ENCODE measurements around the gene FBP2.

DNA sequence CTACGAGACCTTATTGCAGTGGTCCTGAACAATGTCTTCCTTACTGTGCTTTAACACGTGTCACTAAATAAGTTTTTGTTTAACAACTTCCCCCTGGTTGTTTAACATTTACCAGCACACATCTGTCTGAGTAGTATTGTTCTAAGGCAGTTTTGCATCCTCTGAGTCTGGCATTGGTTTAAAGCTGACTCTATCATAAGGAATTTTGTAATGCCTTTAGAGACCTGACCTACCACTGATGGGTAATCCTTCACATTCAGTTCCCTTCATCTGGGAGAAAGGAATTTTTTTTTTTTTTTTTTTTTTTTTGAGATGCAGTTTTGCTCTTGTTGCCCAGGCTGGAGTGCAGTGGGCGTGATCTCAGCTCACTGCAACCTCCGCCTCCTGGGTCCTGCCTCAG lies 58.7 kb downstream of the FBP2 start:
- TF ChIP-seq, protein P1, sequence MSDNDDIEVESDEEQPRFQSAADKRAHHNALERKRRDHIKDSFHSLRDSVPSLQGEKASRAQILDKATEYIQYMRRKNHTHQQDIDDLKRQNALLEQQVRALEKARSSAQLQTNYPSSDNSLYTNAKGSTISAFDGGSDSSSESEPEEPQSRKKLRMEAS (IDR thresholded peaks at IDR 0.05) = no peak
- TF ChIP-seq RAD21 (IDR thresholded peaks at IDR 0.05; ENCODE audit: low read depth) = no peak
- TF ChIP-seq, protein P2, sequence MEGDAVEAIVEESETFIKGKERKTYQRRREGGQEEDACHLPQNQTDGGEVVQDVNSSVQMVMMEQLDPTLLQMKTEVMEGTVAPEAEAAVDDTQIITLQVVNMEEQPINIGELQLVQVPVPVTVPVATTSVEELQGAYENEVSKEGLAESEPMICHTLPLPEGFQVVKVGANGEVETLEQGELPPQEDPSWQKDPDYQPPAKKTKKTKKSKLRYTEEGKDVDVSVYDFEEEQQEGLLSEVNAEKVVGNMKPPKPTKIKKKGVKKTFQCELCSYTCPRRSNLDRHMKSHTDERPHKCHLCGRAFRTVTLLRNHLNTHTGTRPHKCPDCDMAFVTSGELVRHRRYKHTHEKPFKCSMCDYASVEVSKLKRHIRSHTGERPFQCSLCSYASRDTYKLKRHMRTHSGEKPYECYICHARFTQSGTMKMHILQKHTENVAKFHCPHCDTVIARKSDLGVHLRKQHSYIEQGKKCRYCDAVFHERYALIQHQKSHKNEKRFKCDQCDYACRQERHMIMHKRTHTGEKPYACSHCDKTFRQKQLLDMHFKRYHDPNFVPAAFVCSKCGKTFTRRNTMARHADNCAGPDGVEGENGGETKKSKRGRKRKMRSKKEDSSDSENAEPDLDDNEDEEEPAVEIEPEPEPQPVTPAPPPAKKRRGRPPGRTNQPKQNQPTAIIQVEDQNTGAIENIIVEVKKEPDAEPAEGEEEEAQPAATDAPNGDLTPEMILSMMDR (IDR thresholded peaks at IDR 0.05 in 2 of 3, conservative IDR thresholded peaks at IDR 0.05 in 1 of 3; ENCODE audit: borderline replicate concordance in 1 of 3, insufficient read depth in 1 of 3, low read depth in 2 of 3, low read length in 2 of 3) = no peak
- no peak for TF ChIP-seq POLR2A (IDR thresholded peaks at IDR 0.05; ENCODE audit: borderline replicate concordance, extremely low read depth, insufficient read depth, insufficient read length)
- no peak for TF ChIP-seq POLR2AphosphoS5 (IDR thresholded peaks at IDR 0.05; ENCODE audit: low read depth, low read length)
- TF ChIP-seq CBX3 (IDR thresholded peaks at IDR 0.05; ENCODE audit: low read depth) = no peak
- no peak for TF ChIP-seq ZNF274 (IDR thresholded peaks at IDR 0.05; ENCODE audit: low read depth, low read length)
- TF ChIP-seq CEBPB (IDR thresholded peaks at IDR 0.05; ENCODE audit: low read depth) = no peak
